ENCODE results near the gene ACSF2. TPM values are rescaled to one million over a fixed set of nuclear protein-coding genes. Genes with fewer than 3 reads are reported as not detected.
A peak's percentile ranks its signal among the peaks of the same experiment; 100 is the strongest.

ACSF2 gene
- polyA plus RNA-seq, 1 donor (not counting 4 experiments of a cell fraction or from before 2014, with no cell fraction given): 71.9 TPM

GRCh38 chr17:50479522-50480141 lies 53.6 kb downstream of the ACSF2 start:
- H2AFZ ChIP-seq (ENCODE audit: control insufficient read depth, low read length): peak overlapping the region; percentile 75

GRCh38 chr17:50480142-50480764 lies 54.2 kb downstream of the ACSF2 start:
- Histone ChIP-seq H4K20me1 (ENCODE audit: control insufficient read depth, extremely low read depth, insufficient read depth, low read length) (no peaks in the 10 kb centered on the region), H3K27me3 (ENCODE audit: control insufficient read depth, extremely low read depth, insufficient read depth, low read length) (no peaks in the 10 kb centered on the region), H3K9me1 (ENCODE audit: control insufficient read depth, extremely low read depth, insufficient read depth, low read length) (no peaks in the 10 kb centered on the region), H3K9me3 (ENCODE audit: control insufficient read depth, low read depth, low read length) (no peaks in the 10 kb centered on the region), H2AFZ (ENCODE audit: control insufficient read depth, low read length) (no peak overlapping the region), H3K79me2 (ENCODE audit: control insufficient read depth, insufficient read depth, low read length) (peaks cover 16% of the 10 kb centered on the region), H3K9ac (ENCODE audit: control insufficient read depth, extremely low read depth, insufficient read depth, low read length) (no peak overlapping the region), H3K4me3 (ENCODE audit: control insufficient read depth in 2 of 3, extremely low read depth in 1 of 3, insufficient read depth in 2 of 3, low read depth in 1 of 3, low read length in 3 of 3) (peak overlapping the region in 1 of 3 experiments; percentile 98), H3K36me3 (ENCODE audit: control insufficient read depth in 2 of 2, extremely low read depth in 1 of 2, insufficient read depth in 2 of 2, low read length in 2 of 2) (peaks cover 6 to 26% of the 10 kb centered on the region in 2 experiments), H3K27ac (ENCODE audit: control insufficient read depth, insufficient read depth, low read length) (peak overlapping the region; percentile 0), H3K4me2 (ENCODE audit: control insufficient read depth, extremely low read depth, insufficient read depth, low read depth, low read length) (peak overlapping the region; percentile 94), H3K4me1 (ENCODE audit: control insufficient read depth, extremely low read depth, insufficient read depth, low read length) (peaks cover 29% of the 10 kb centered on the region)
- dilution Hi-C loops (cut with MboI; ENCODE audit: extremely low pct_ligation_motif_present, low sequenced_read_pairs): no loop called here
- TF ChIP-seq CTCF (optimal IDR thresholded peaks at IDR 0.05 in 1 of 3, IDR thresholded peaks at IDR 0.05 in 1 of 3, conservative IDR thresholded peaks at IDR 0.05 in 1 of 3; ENCODE audit: extremely low read depth in 1 of 3, insufficient read depth in 2 of 3, low read length in 3 of 3) (no peak), EZH2 (IDR thresholded peaks at IDR 0.05; ENCODE audit: low read length) (no peak)
- FAIRE-seq (no peak), DNase-seq (ENCODE audit: low read depth, low spot score) (no peak)

More at GRCh38 chr17:50479522-50480141, 53.6 kb downstream of the ACSF2 start:
- peak overlapping the region; percentile 94 for H3K4me2 ChIP-seq (ENCODE audit: control insufficient read depth, extremely low read depth, insufficient read depth, low read depth, low read length)
- TF ChIP-seq CTCF (optimal IDR thresholded peaks at IDR 0.05 in 1 of 3, IDR thresholded peaks at IDR 0.05 in 1 of 3, conservative IDR thresholded peaks at IDR 0.05 in 1 of 3; ENCODE audit: extremely low read depth in 1 of 3, insufficient read depth in 2 of 3, low read length in 3 of 3) (peak; percentile 42 to 83 (median 69)), EZH2 (IDR thresholded peaks at IDR 0.05; ENCODE audit: low read length) (no peak)
- H3K4me1 ChIP-seq (ENCODE audit: control insufficient read depth, extremely low read depth, insufficient read depth, low read length): peaks cover 29% of the 10 kb centered on the region
- H3K27ac ChIP-seq (ENCODE audit: control insufficient read depth, insufficient read depth, low read length): peak overlapping the region; percentile 81
- peak overlapping the region; percentile 83 to 98 (median 97) for H3K4me3 ChIP-seq (ENCODE audit: control insufficient read depth in 2 of 3, extremely low read depth in 1 of 3, insufficient read depth in 2 of 3, low read depth in 1 of 3, low read length in 3 of 3)
- H4K20me1 ChIP-seq (ENCODE audit: control insufficient read depth, extremely low read depth, insufficient read depth, low read length): no peaks in the 10 kb centered on the region
- no peaks in the 10 kb centered on the region for H3K27me3 ChIP-seq (ENCODE audit: control insufficient read depth, extremely low read depth, insufficient read depth, low read length)
- peaks cover 16% of the 10 kb centered on the region for H3K79me2 ChIP-seq (ENCODE audit: control insufficient read depth, insufficient read depth, low read length)
- H3K36me3 ChIP-seq (ENCODE audit: control insufficient read depth in 2 of 2, extremely low read depth in 1 of 2, insufficient read depth in 2 of 2, low read length in 2 of 2): peaks cover 4 to 23% of the 10 kb centered on the region in 2 experiments
- dilution Hi-C loops (cut with MboI; ENCODE audit: extremely low pct_ligation_motif_present, low sequenced_read_pairs): no loop called here
- H3K9me1 ChIP-seq (ENCODE audit: control insufficient read depth, extremely low read depth, insufficient read depth, low read length): no peaks in the 10 kb centered on the region
- peak overlapping the region; percentile 85 for H3K9ac ChIP-seq (ENCODE audit: control insufficient read depth, extremely low read depth, insufficient read depth, low read length)
- no peaks in the 10 kb centered on the region for H3K9me3 ChIP-seq (ENCODE audit: control insufficient read depth, low read depth, low read length)
- DNase-seq (ENCODE audit: low read depth, low spot score): peak; percentile 50
- FAIRE-seq: no peak
